Transverse colon (tissue), 4 donors: ENCODE data around the gene KIF5A. TPM values are rescaled to one million over a fixed set of nuclear protein-coding genes. Genes with fewer than 3 reads are reported as not detected.

Experiments
- DNase-seq: peaks from one replicate; pipeline ENCODE4 v3.0.0-alpha.2; 2019
- H3K27ac ChIP-seq, 4 donors: fragments of 200-600 bp; sonication (generic); 2 replicates each; pipeline ENCODE4 v1.5.1; 2016 to 2018; ENCODE audit warnings: inconsistent platforms in 4 of 4
- H3K27me3 ChIP-seq: fragments of 200-600 bp; sonication (generic); 2 replicates; pipeline ENCODE4 v1.5.1; 2017; ENCODE audit warnings: inconsistent platforms
- H3K36me3 ChIP-seq, 4 donors: fragments of 200-600 bp; sonication (generic); 2 replicates each; pipeline ENCODE4 v1.5.1; 2017 to 2019; ENCODE audit warnings: inconsistent platforms in 4 of 4
- H3K4me1 ChIP-seq, 4 donors: fragments of 200-600 bp; sonication (generic); 2 replicates each; pipeline ENCODE4 v1.5.1; 2017 to 2020; ENCODE audit warnings: inconsistent platforms in 4 of 4
- H3K4me3 ChIP-seq, 4 donors: fragments of 200-600 bp; sonication (generic); 1 replicate in 1 of 4; 2 replicates in 3 of 4; pipeline versions ENCODE4 v1.5.1 to v1.6.1; 2017 to 2019; ENCODE audit warnings: inconsistent platforms in 4 of 4
- H3K9me3 ChIP-seq, 2 donors: fragments of 200-600 bp; sonication (generic); 2 replicates each; pipeline ENCODE4 v1.5.1; 2017 to 2019; ENCODE audit warnings: inconsistent platforms in 2 of 2
- CTCF ChIP-seq, 5 experiments: fragments of 200-600 bp in 3 of 5; fragments of 450-650 bp in 2 of 5; sonication (generic) in 3 of 5; IDR thresholded peaks; 1 replicate in 2 of 5; 2 replicates in 3 of 5; pipeline ENCODE4 v1.5.1; 2016 to 2017; ENCODE audit warnings: antibody characterized with exemption in 5 of 5, inconsistent platforms in 3 of 5, mild to moderate bottlenecking in 2 of 5, moderate library complexity in 1 of 5
- EP300 ChIP-seq: sonication (generic); formaldehyde crosslinking; IDR thresholded peaks from one replicate; pipeline ENCODE4 v1.6.1; 2017; ENCODE audit warnings: antibody characterized with exemption, low read depth
- POLR2A ChIP-seq: fragments of 450-650 bp; IDR thresholded peaks from one replicate; pipeline ENCODE4 v1.6.1; 2016; ENCODE audit warnings: antibody characterized with exemption, mild to moderate bottlenecking, moderate library complexity
- POLR2AphosphoS5 ChIP-seq, 3 donors: sonication (generic); formaldehyde crosslinking; IDR thresholded peaks; one replicate each; pipeline ENCODE4 v1.6.1; 2016; ENCODE audit warnings: antibody characterized with exemption in 3 of 3
- WGBS, 2 donors: methylation state at CpG; one replicate each; pipeline ENCODE4 v1.1.5; 2018; ENCODE audit warnings: low coverage in 1 of 2; 5-methylcytosine and 5-hydroxymethylcytosine counted together
- in situ Hi-C, 4 donors: fragments of 200-750 bp; cut with MboI; loops; one replicate each; pipeline versions ENCODE4 v1.15.0 to v1.15.1; 2017; ENCODE audit warnings: low sequenced_read_pairs in 3 of 4, low pct_ligation_motif_present in 1 of 4, low pct_unique_long_range_greater_than_20kb in 1 of 4
- intact Hi-C: fragments of 100-400 bp; cut with DNase I; formaldehyde crosslinking; loops from one replicate; pipeline ENCODE4 v1.15.1; 2023; ENCODE audit warnings: low total_unique reads
- total RNA-seq, 4 donors: library from RNA; depleted of rRNA; stranded (reverse); fragments of >200 nt; gene quantifications; one replicate each; pipeline ENCODE4 v1.1.0, GENCODE V29; 2016

KIF5A gene
- total RNA-seq, 4 donors from 2014 or later = 1.3 to 6.2 (median 1.6) TPM

GRCh38 chr12:57575771-57576612 lies 26.1 kb downstream of the KIF5A start:
- H3K9me3 ChIP-seq = no peaks in the 10 kb centered on the region
- peak; percentile 12 for DNase-seq
- H3K27ac ChIP-seq = no peak overlapping the region
- no peaks in the 10 kb centered on the region for H3K36me3 ChIP-seq
- H3K4me3 ChIP-seq = no peak overlapping the region
- no peaks in the 10 kb centered on the region for H3K27me3 ChIP-seq
- in situ Hi-C loops (loop anchor here in 1 of 4 donors (10.0 kb wide), 1 partner anchor 49 kb away; no protein-coding TSS in a partner anchor), intact Hi-C loops (no loop called here)
- TF ChIP-seq POLR2A (no peak), POLR2AphosphoS5 (IDR thresholded peaks at IDR 0.05) (no peak), CTCF (IDR thresholded peaks at IDR 0.05) (no peak), EP300 (no peak)
- 61 to 67% methylated on average over 3 to 12 of the region's 12 CpGs for WGBS, 2 donors
- H3K4me1 ChIP-seq = no peaks in the 10 kb centered on the region

GRCh38 chr12:57576613-57577160 lies 26.8 kb downstream of the KIF5A start:
- Histone ChIP-seq H3K4me3 (no peak overlapping the region), H3K27ac (no peak overlapping the region), H3K4me1 (no peaks in the 10 kb centered on the region), H3K27me3 (no peaks in the 10 kb centered on the region), H3K36me3 (no peaks in the 10 kb centered on the region), H3K9me3 (no peaks in the 10 kb centered on the region)
- 77 to 78% methylated on average over 4 to 9 of the region's 9 CpGs for WGBS, 2 donors
- no peak for DNase-seq
- in situ Hi-C loops (loop anchor here in 1 of 4 donors (10.0 kb wide), 1 partner anchor 48 kb away; no protein-coding TSS in a partner anchor), intact Hi-C loops (no loop called here)
- no peak for TF ChIP-seq EP300
- TF ChIP-seq POLR2A = no peak
- TF ChIP-seq POLR2AphosphoS5 (IDR thresholded peaks at IDR 0.05) = no peak
- no peak for TF ChIP-seq CTCF (IDR thresholded peaks at IDR 0.05)

GRCh38 chr12:57577981-57578758 lies 28.3 kb downstream of the KIF5A start:
- 90 to 95% methylated on average over 11 to 12 of the region's 12 CpGs for WGBS, 2 donors
- in situ Hi-C loops = loop anchor here in 1 of 4 donors (10.0 kb wide), 1 partner anchor 47 kb away; no protein-coding TSS in a partner anchor
- no peak overlapping the region for H3K27ac ChIP-seq

More at GRCh38 chr12:57577981-57578758, 28.3 kb downstream of the KIF5A start:
- Histone ChIP-seq H3K9me3 (no peaks in the 10 kb centered on the region), H3K4me3 (no peak overlapping the region), H3K27me3 (peaks cover 11% of the 10 kb centered on the region), H3K4me1 (no peaks in the 10 kb centered on the region), H3K36me3 (no peaks in the 10 kb centered on the region)
- intact Hi-C loops = no loop called here
- DNase-seq = no peak
- no peak for TF ChIP-seq POLR2A
- no peak for TF ChIP-seq EP300
- TF ChIP-seq CTCF (IDR thresholded peaks at IDR 0.05) = no peak
- TF ChIP-seq POLR2AphosphoS5 (IDR thresholded peaks at IDR 0.05) = no peak
